ENCODE measurements around the gene SORCS2.
A peak's percentile ranks its signal among the peaks of the same experiment; 100 is the strongest.

SORCS2 gene

GRCh38 chr4:7498446-7499200 is 306.3 kb downstream of the SORCS2 start:
- no peak for DNase-seq

DNA sequence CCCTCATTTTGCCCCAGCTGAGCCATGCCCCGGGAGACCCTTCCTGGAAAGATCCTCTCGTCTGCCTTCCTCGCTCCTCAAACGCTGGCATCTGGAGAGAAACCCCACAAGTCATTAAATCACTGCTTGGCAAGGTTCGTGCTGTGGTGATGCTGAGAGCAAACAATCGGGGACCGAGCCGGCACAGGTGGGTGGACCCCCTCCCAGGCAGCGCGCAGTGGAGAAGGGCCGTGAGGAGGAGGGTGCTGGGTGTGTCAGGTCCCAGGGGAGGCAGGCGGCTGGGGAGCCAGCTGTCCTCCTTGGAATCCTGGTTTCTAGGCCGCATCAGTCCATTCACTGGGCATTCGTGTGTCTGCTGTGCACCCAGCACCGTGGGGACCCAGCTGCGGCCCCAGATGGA is 307.3 kb downstream of the SORCS2 start:
- no peak for DNase-seq

- DNase-seq = no peak
These were observed 308.1 kb downstream of the SORCS2 start for GRCh38 chr4:7500404-7500803.

DNA sequence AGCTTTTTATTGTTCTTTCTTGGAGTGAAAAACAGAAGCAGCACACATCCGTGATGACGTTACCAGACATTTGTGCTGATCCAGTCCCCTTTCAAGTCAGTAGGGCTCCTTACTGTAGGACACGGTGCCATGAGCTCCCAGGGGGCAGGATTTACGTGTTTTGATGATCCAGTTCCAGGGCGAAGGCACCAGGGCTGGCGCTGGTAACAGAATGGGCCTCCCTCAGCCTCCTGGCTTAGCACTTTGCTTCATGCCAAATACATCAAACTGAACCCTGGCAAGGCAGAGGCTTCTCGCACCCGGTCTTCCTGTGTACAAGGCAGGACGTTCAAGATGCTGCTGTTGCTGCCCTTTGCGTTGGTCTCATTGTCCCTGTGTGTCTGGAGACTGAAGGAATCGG is 309.0 kb downstream of the SORCS2 start:
- no peak for DNase-seq

DNA sequence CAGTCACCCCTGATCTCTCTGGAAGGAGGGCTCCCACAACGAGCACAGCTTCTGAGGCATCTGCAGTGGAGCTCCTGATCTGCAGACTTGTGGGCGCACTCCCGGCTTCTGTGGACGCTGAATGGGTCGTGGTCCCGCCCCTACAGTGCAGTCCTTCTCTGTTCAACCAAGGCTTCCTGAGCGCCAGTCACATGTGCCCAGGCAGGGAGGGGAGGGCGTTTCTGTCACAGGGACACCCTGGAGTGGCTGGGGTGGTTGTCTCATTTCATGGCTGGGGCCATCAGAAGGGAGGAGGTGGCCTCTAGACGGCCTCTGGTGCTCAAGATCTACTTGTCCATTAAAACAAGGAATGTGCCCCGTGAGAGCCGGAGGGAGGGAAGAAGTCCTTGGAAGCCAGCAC is 309.5 kb downstream of the SORCS2 start:
- no peak for DNase-seq

- no peak for DNase-seq
These were observed 311.4 kb downstream of the SORCS2 start for GRCh38 chr4:7503559-7504249.

DNA sequence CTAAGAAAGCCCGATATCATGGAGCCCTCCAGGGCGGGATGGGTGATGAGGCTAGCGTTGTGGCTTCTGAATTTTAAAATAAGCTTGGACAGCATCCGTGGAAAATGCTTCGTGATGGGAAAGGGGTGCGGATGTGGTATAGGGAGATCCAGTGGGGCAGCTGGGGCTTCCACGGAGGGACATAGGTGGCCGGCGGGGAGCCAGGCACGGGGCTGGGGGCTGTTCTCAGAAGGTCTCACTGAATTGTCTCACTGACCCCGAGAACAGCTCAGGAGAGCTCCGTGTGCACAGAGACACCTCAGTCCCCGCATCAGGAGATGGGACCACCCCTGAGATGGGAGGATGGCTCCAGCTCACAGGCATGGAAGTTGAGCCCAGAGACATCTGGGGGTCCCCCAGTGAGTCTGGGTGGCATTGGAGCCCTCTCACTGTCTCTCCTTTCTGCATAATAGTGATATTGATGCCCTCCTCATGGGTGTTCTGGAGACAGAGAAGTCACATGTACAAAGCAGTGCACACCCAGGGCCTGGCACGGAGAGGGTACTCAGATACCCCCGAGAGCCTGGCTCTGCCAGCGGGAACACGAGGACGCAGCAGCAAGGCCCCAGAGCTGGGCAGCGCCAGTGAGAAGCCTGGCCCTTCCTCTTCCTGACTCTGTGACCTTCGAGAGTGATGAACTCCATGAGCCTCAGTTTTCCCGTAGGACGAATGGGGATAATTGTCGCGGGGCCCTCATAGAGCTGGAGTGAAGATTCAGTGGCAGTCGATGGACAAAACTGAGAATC is 313.0 kb downstream of the SORCS2 start:
- no peak for DNase-seq

- no peak for DNase-seq
These were observed 313.8 kb downstream of the SORCS2 start for GRCh38 chr4:7506119-7506518.

DNA sequence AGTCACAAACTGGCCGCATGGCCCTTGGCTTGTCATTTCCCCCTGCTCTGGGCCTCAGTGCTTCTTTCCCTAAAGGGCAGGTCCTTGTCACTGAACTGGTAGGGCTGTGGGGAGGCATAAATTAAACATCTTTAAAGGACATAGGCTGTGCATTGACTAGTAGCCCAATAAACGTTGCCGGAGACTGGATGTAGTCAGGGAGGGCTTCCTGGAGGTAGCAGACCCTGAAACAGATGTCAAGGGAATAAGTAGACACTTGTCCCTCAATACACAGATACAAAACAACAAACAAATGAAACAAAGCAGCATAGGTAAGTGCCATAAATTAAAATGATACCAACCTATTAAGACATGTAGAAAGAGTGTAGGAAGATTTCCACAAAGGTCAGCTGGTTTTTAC is 314.2 kb downstream of the SORCS2 start:
- no peak for DNase-seq

GRCh38 chr4:7507381-7507780 is 315.0 kb downstream of the SORCS2 start:
- no peak for DNase-seq

GRCh38 chr4:7510066-7510465 is 317.7 kb downstream of the SORCS2 start:
- no peak for DNase-seq

- DNase-seq = no peak
These were observed 318.2 kb downstream of the SORCS2 start for GRCh38 chr4:7510538-7510937.

- DNase-seq = no peak
These were observed 319.2 kb downstream of the SORCS2 start for GRCh38 chr4:7511525-7511924.

- DNase-seq = no peak
These were observed 320.1 kb downstream of the SORCS2 start for GRCh38 chr4:7512428-7512827.

- no peak for DNase-seq
These were observed 320.6 kb downstream of the SORCS2 start for GRCh38 chr4:7512946-7513345.

- no peak for DNase-seq
These were observed 321.3 kb downstream of the SORCS2 start for GRCh38 chr4:7513671-7514070.

GRCh38 chr4:7514281-7514680 is 321.9 kb downstream of the SORCS2 start:
- DNase-seq = no peak

- DNase-seq = no peak
These were observed 322.5 kb downstream of the SORCS2 start for GRCh38 chr4:7514789-7515188.

GRCh38 chr4:7515390-7515902 is 323.1 kb downstream of the SORCS2 start:
- no peak for DNase-seq

DNA sequence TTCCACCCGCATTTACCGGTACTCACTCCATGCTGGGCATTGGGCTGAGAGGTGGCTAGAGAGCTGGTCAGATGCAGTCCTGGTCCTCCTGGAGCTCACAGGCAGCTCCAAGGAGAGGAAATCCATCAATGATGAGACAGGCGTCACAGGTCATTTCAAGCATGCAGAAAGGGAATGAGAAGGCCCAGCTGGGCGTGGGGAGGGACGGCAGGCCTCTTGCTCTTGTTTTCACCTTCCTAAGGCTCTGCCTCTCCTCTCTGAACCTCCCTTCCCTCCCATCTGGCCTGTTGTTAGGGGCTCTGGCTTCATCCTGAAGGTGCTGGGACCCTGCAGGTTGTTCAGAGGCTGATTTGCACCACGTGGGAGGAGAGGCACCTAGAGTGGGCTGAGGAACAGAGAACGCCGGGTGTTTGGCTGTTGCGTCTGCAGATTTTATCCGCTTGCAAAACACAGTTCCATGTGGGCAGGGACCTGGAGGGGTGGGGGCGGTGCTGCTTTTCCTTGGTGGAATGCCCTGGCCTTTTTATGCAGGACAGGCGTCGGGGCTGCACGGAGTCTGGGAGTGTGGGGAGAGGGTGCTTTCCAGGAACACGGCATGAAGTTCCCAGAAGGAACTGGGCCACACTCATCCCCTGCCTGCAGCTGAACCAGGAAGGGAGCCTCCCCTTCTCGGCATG is 323.9 kb downstream of the SORCS2 start:
- DNase-seq = peak in 1 of 2 donors; percentile 3

GRCh38 chr4:7516773-7517144 is 324.4 kb downstream of the SORCS2 start:
- no peak for DNase-seq

GRCh38 chr4:7518871-7519637 is 326.7 kb downstream of the SORCS2 start:
- DNase-seq = no peak
